ENCODE measurements around the gene TTLL4. TPM values are rescaled to one million over a fixed set of nuclear protein-coding genes. Genes with fewer than 3 reads are reported as not detected.
"Not testable (repeated sequence)": the region's sequence is repeated elsewhere in the genome, so short reads cannot be mapped to it uniquely, and the experiment has no call there.

TTLL4 gene
- total and polyA plus RNA-seq, 8 donors: 26.0 to 52.0 (median 41.3) TPM

DNA sequence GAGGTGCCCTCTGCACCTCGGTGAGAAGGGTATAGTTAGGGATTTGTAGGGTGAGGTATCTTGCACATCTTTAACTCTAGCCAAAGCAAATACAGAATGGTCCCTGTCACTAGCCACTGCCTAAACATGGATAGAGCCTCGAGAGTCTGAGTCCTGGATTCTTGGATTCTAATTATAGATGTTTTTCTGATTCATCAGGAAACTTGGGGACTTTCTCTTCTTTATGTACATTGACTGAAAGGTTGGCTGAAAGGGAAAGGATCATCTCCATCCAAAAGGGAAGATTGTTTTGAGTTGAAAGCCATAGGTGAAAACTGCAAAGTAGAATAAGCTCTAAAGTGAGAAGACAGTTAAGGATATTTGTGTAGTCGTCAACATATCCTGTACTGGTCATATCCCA, 30.6 kb upstream of the TTLL4 start:
- Histone ChIP-seq H3K4me1 (peaks cover 0 to 6% of the 10 kb centered on the region in 2 donors), H3K4me3 (no peak overlapping the region), H3K9me3 (no peaks in the 10 kb centered on the region), H3K27ac (no peak overlapping the region), H3K27me3 (no peaks in the 10 kb centered on the region), H3K36me3 (peaks cover 0 to 40% of the 10 kb centered on the region in 2 donors)
- ATAC-seq: no peak
- TF ChIP-seq, protein P1, sequence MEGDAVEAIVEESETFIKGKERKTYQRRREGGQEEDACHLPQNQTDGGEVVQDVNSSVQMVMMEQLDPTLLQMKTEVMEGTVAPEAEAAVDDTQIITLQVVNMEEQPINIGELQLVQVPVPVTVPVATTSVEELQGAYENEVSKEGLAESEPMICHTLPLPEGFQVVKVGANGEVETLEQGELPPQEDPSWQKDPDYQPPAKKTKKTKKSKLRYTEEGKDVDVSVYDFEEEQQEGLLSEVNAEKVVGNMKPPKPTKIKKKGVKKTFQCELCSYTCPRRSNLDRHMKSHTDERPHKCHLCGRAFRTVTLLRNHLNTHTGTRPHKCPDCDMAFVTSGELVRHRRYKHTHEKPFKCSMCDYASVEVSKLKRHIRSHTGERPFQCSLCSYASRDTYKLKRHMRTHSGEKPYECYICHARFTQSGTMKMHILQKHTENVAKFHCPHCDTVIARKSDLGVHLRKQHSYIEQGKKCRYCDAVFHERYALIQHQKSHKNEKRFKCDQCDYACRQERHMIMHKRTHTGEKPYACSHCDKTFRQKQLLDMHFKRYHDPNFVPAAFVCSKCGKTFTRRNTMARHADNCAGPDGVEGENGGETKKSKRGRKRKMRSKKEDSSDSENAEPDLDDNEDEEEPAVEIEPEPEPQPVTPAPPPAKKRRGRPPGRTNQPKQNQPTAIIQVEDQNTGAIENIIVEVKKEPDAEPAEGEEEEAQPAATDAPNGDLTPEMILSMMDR (IDR thresholded peaks at IDR 0.05): no peak
- DNase-seq: no peak
- intact Hi-C loops (cut with DNase I): no loop called here

DNA sequence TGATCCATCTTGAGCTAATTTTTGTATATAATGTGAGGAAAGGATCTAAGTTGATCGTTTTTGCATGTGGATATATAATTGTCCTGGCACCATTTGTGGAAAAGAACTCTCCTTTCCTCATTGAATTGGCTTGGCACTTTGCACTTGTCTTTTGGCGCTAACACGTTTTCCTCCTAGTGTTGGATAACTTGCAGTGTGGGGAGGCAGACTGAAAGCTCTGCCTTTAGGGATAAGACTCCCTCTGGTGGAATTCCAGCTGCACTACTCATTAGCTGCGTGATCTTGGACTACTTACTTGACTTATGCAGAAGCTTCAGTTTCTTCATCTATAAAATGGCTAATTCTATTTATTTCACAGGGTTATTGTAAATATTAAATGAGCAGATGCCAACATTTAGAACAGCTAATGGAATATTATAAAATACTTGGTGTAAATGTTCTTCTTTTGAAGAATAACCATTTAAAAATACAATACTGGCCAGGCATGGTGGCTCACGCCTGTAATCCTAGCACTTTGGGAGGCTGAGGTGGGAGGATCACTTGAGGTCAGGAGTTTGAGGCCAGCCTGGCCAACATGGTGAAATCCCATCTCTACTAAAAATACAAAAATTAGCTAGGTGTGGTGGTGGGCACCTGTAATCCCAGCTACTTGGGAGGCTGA, 23.1 kb upstream of the TTLL4 start:
- H3K4me3 ChIP-seq; H3K27me3 ChIP-seq; H3K9me3 ChIP-seq; H3K27ac ChIP-seq; H3K4me1 ChIP-seq; intact Hi-C loops (cut with DNase I): not testable (repeated sequence)
- peak in 3 of 4 donors; percentile 31 to 66 (median 39) for DNase-seq
- H3K36me3 ChIP-seq: peaks cover 0 to 31% of the 10 kb centered on the region in 2 donors
- TF ChIP-seq, protein P1 (IDR thresholded peaks at IDR 0.05): peak; percentile 61 to 76
- ATAC-seq: peak; percentile 97

DNA sequence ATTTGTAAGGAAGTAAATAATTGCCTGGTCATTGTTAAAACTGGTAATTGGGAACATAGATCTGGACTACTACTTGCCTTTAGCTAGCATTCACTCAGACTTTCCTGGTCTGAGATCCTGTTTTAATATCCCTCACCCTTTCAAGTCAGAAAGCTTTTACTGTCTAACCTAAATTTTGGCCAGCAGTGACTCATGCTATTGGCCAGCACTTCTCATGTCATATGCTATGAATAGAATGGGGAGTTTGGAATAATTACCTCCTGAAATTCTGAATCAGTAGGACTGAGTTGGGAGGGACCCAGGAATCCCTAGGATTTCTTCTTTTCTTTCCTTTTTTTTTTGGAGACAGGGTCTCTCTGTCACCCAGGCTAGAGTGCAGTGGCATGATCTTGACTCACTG, 19.4 kb upstream of the TTLL4 start:
- intact Hi-C loops (cut with DNase I): no loop called here
- TF ChIP-seq, protein P1 (IDR thresholded peaks at IDR 0.05): no peak
- DNase-seq (no peak), ATAC-seq (no peak)
- no peaks in the 10 kb centered on the region for H3K27me3 ChIP-seq
- H3K4me1 ChIP-seq: no peaks in the 10 kb centered on the region
- peaks cover 0 to 53% of the 10 kb centered on the region in 2 donors for H3K36me3 ChIP-seq
- H3K27ac ChIP-seq: no peak overlapping the region
- H3K9me3 ChIP-seq: no peaks in the 10 kb centered on the region
- H3K4me3 ChIP-seq: no peak overlapping the region

DNA sequence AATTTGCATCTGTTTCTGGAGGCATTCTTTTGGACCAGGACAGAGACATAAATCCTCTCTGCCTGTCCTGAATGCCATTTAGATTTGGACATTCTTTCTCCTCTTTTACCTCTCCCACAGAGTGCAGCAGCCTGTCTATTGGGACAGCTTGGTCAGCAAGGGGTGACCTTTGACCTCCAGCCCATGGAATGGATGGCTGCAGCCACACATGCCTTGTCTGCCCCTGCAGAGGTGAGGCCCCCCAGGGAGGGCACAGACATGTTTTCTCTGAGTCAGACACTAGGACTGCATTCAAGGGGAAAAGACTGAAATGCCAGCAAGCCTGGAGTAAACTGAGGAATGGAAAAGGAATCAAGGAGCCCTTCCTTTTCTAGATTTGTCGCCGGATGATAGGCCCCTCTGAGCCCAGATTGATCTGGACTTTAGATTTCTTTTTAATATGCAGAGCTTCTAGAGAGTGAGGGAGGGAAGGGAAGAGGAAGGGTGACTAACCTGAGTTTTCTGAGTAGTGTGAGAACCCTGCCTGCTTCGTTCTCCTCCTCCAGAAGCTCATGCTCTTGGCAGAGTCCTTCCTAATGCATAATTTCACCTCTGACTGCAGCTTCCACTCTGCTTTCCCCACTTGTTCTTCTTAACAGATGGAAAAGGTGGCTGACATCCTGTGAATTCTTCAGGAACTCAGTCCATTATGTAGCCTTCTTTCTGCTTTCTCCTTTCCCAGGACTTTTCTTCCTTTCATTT, 16.1 kb upstream of the TTLL4 start:
- Histone ChIP-seq H3K4me3 (no peak overlapping the region), H3K27me3 (no peaks in the 10 kb centered on the region), H3K36me3 (peaks cover 0 to 59% of the 10 kb centered on the region in 2 donors), H3K27ac (no peak overlapping the region), H3K9me3 (no peaks in the 10 kb centered on the region), H3K4me1 (no peaks in the 10 kb centered on the region)
- intact Hi-C loops (cut with DNase I): no loop called here
- DNase-seq (no peak), ATAC-seq (no peak)
- TF ChIP-seq, protein P1 (IDR thresholded peaks at IDR 0.05): no peak

DNA sequence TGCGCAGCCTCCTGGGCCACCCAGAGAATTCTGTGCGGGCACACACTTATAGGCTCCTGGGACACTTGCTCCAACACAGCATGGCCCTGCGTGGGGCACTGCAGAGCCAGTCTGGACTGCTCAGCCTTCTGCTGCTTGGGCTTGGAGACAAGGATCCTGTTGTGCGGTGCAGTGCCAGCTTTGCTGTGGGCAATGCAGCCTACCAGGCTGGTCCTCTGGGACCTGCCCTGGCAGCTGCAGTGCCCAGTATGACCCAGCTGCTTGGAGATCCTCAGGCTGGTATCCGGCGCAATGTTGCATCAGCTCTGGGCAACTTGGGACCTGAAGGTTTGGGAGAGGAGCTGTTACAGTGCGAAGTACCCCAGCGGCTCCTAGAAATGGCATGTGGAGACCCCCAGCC, 11.8 kb upstream of the TTLL4 start:
- no peak overlapping the region for H3K4me3 ChIP-seq
- no peaks in the 10 kb centered on the region for H3K4me1 ChIP-seq
- H3K27ac ChIP-seq: no peak overlapping the region
- H3K36me3 ChIP-seq: peaks cover 0 to 36% of the 10 kb centered on the region in 2 donors
- H3K27me3 ChIP-seq: no peaks in the 10 kb centered on the region
- TF ChIP-seq, protein P1 (IDR thresholded peaks at IDR 0.05): no peak
- intact Hi-C loops (cut with DNase I): no loop called here
- no peaks in the 10 kb centered on the region for H3K9me3 ChIP-seq
- DNase-seq (no peak), ATAC-seq (no peak)

Data from left lung (tissue), 10 donors.